DOHH2 (cell line): ENCODE measurements around the gene ST13.

ENCODE experiments used
- EZH2phosphoT487 ChIP-seq: fragments of 200-600 bp; sonication (generic); IDR thresholded peaks from 2 replicates; pipeline ENCODE4 v1.6.1; 2017; ENCODE audit warnings: borderline replicate concordance, mild to moderate bottlenecking, antibody characterized with exemption, low read length, moderate library complexity, mixed read lengths
- TF ChIP-seq, protein P1 (sequence below): fragments of 200-600 bp; sonication (generic); IDR thresholded peaks from one replicate; pipeline ENCODE4 v1.5.1; 2014; ENCODE audit warnings: antibody characterized with exemption, mild to moderate bottlenecking, low read depth, low read length; ENCODE audit not compliant: poor library complexity, severe bottlenecking

DNA sequence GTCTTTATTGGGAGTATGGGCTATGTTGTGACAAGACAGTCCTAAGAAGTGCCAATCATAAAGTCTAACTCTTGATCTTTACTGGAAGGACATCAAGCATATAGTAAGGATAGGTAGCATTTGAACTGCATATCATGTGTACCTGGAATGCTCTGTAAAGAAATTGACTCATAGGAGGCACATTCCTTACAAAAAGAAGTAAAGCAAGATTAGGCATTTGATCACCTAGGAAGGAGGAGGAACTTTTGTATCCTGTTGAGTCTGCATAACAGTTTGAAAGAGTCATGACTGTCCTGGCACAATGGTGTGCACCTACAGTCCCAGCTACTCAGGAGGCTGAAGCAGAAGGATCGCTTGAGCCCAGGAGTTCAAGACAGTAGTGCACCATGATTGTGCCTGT lies 47.7 kb upstream of the ST13 start:
- TF ChIP-seq, protein P1, sequence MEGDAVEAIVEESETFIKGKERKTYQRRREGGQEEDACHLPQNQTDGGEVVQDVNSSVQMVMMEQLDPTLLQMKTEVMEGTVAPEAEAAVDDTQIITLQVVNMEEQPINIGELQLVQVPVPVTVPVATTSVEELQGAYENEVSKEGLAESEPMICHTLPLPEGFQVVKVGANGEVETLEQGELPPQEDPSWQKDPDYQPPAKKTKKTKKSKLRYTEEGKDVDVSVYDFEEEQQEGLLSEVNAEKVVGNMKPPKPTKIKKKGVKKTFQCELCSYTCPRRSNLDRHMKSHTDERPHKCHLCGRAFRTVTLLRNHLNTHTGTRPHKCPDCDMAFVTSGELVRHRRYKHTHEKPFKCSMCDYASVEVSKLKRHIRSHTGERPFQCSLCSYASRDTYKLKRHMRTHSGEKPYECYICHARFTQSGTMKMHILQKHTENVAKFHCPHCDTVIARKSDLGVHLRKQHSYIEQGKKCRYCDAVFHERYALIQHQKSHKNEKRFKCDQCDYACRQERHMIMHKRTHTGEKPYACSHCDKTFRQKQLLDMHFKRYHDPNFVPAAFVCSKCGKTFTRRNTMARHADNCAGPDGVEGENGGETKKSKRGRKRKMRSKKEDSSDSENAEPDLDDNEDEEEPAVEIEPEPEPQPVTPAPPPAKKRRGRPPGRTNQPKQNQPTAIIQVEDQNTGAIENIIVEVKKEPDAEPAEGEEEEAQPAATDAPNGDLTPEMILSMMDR, result no peak
- no peak for TF ChIP-seq EZH2phosphoT487
